ENCODE results near the gene TRPV3. TPM values are rescaled to one million over a fixed set of nuclear protein-coding genes. Genes with fewer than 3 reads are reported as not detected.

The TRPV3 gene
- total and polyA plus RNA-seq, 2 experiments from 2014 or later, result 1.2 to 2.0 TPM

DNA sequence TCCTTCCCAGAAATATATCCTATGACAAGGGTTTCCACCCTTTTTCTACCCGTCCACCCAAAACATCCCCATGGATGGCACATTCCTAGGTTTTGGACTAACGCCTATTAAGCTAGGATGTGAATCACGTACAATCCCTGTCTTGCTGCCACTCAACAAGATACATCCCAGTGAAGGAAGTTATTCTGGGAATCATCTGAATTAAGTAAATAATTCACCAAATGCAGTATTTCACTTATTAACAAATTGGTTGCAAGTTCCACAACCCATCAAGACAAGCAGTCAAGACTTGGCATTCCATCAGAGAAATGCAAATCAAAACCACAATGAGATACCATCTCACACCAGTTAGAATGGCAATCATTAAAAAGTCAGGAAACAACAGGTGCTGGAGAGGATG is 49.7 kb downstream of the TRPV3 start:
- Histone ChIP-seq H3K36me3 (no peaks in the 10 kb centered on the region), H3K9me3 (ENCODE audit: low read depth) (no peaks in the 10 kb centered on the region), H3K4me3 (no peak overlapping the region), H3K27ac (no peak overlapping the region), H3K4me1 (ENCODE audit: low read depth) (peaks cover 9% of the 10 kb centered on the region), H3K27me3 (no peaks in the 10 kb centered on the region)
- DNase-seq (ENCODE audit: low read depth in 1 of 2, low spot score in 1 of 2), result no peak
- TF ChIP-seq CTCF (IDR thresholded peaks at IDR 0.05; ENCODE audit: low read depth, low read length), result no peak

GRCh38 chr17:3507071-3507470 is 50.5 kb downstream of the TRPV3 start:
- no peaks in the 10 kb centered on the region for H3K27me3 ChIP-seq
- H3K4me3 ChIP-seq, result no peak overlapping the region
- no peaks in the 10 kb centered on the region for H3K9me3 ChIP-seq (ENCODE audit: low read depth)
- peaks cover 2% of the 10 kb centered on the region for H3K4me1 ChIP-seq (ENCODE audit: low read depth)
- no peaks in the 10 kb centered on the region for H3K36me3 ChIP-seq
- DNase-seq (ENCODE audit: low read depth in 1 of 2, low spot score in 1 of 2), result no peak
- no peak for TF ChIP-seq CTCF (IDR thresholded peaks at IDR 0.05; ENCODE audit: low read depth, low read length)
- no peak overlapping the region for H3K27ac ChIP-seq

DNA sequence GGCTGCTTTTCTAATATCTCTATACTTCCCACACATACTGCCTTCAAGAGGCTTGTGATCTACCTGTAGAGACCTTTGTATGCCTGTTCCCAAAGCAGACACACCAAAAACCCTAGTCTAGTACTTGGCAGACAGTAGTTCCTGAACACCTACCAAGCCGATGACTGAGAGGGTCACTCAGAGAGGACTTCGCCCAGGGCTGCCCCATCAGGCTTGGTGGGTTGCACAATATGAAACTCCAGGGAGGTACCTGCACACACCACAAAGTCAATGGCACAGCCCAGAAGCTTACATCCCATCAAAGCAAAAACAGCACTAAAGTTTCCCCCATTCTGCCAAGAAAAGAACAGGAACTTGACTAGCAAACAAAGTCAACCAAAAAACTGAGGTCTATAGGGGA is 51.6 kb downstream of the TRPV3 start:
- H3K4me1 ChIP-seq (ENCODE audit: low read depth), result no peaks in the 10 kb centered on the region
- H3K9me3 ChIP-seq (ENCODE audit: low read depth), result no peaks in the 10 kb centered on the region
- H3K36me3 ChIP-seq, result no peaks in the 10 kb centered on the region
- DNase-seq (ENCODE audit: low read depth in 1 of 2, low spot score in 1 of 2), result no peak
- TF ChIP-seq CTCF (IDR thresholded peaks at IDR 0.05; ENCODE audit: low read depth, low read length), result no peak
- no peaks in the 10 kb centered on the region for H3K27me3 ChIP-seq
- no peak overlapping the region for H3K4me3 ChIP-seq
- no peak overlapping the region for H3K27ac ChIP-seq

DNA sequence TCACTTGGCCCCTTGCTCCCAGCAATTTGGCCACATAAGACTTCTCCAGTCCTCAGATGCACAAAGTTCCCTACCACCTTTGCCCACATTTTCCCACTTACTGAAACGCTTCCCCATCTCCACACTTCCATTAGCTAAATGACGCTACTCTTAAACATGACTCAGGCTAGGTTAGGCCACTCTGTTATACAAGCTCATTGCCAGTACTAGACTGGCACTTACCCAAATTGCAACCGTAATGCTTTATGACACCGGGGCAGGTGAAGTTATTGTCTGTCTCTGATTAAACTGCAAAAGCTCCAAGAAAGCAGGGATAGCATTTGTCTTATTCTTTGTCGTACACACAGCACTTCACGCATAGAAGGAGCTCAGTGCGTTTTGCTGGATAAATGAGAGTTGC is 52.6 kb downstream of the TRPV3 start:
- no peak for TF ChIP-seq CTCF (IDR thresholded peaks at IDR 0.05; ENCODE audit: low read depth, low read length)
- Histone ChIP-seq H3K9me3 (ENCODE audit: low read depth) (no peaks in the 10 kb centered on the region), H3K4me1 (ENCODE audit: low read depth) (no peaks in the 10 kb centered on the region), H3K4me3 (no peak overlapping the region), H3K27ac (no peak overlapping the region), H3K36me3 (no peaks in the 10 kb centered on the region), H3K27me3 (no peaks in the 10 kb centered on the region)
- DNase-seq (ENCODE audit: low read depth in 1 of 2, low spot score in 1 of 2), result no peak

- no peaks in the 10 kb centered on the region for H3K27me3 ChIP-seq
- H3K9me3 ChIP-seq (ENCODE audit: low read depth), result no peaks in the 10 kb centered on the region
- H3K27ac ChIP-seq, result no peak overlapping the region
- TF ChIP-seq CTCF (IDR thresholded peaks at IDR 0.05; ENCODE audit: low read depth, low read length), result no peak
- H3K4me1 ChIP-seq (ENCODE audit: low read depth), result no peaks in the 10 kb centered on the region
- no peak overlapping the region for H3K4me3 ChIP-seq
- DNase-seq (ENCODE audit: low read depth in 1 of 2, low spot score in 1 of 2), result no peak
- H3K36me3 ChIP-seq, result no peaks in the 10 kb centered on the region
Observed at GRCh38 chr17:3503285-3503684, 54.3 kb downstream of the TRPV3 start.

- Histone ChIP-seq H3K9me3 (ENCODE audit: low read depth) (no peaks in the 10 kb centered on the region), H3K4me3 (no peak overlapping the region), H3K36me3 (no peaks in the 10 kb centered on the region), H3K27ac (no peak overlapping the region), H3K4me1 (ENCODE audit: low read depth) (no peaks in the 10 kb centered on the region), H3K27me3 (no peaks in the 10 kb centered on the region)
- DNase-seq (ENCODE audit: low read depth in 1 of 2, low spot score in 1 of 2), result no peak
- TF ChIP-seq CTCF (IDR thresholded peaks at IDR 0.05; ENCODE audit: low read depth, low read length), result no peak
Observed at GRCh38 chr17:3502466-3502865, 55.1 kb downstream of the TRPV3 start.
